GM12892 (cell line): ENCODE measurements around the gene DKKL1.
"Not testable (repeated sequence)": the region's sequence is repeated elsewhere in the genome, so short reads cannot be mapped to it uniquely, and the experiment has no call there.

Experiments
- POLR2AphosphoS5 ChIP-seq: IDR thresholded peaks from 2 replicates; pipeline ENCODE4 v1.6.1; 2011; ENCODE audit warnings: low read depth, low read length, control low read depth
- TAF1 ChIP-seq: IDR thresholded peaks from 2 replicates; pipeline ENCODE4 v1.6.1; 2011; ENCODE audit warnings: low read depth, mild to moderate bottlenecking, control low read depth, low read length, borderline replicate concordance

DNA sequence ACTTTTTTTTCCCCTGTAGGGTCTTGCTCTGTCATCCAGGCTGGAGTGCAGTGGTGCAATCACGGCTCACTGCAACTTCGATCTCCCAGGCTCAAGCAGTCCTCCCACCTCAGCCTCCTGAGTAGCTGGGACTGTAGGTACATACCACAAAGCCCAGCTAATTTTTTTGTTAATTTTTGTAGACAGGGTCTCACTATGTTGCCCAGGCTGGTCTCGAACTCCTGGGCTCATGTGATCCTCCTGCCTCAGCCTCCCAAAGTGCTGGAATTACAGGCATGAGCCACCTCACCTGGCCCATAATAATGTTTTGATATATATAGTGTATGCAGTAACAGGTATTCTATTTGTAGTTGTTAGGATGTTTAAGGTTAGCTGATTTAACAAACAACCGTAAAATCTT is 32.5 kb upstream of the DKKL1 start:
- TF ChIP-seq TAF1, POLR2AphosphoS5: not testable (repeated sequence)
